ENCODE data around the gene ZSWIM1.
"Not testable (repeated sequence)": the region's sequence is repeated elsewhere in the genome, so short reads cannot be mapped to it uniquely, and the experiment has no call there.

ZSWIM1 gene

GRCh38 chr20:45857114-45857881 lies 23.7 kb upstream of the ZSWIM1 start, which contains the start of the genes ACOT8 and ZSWIM3:
ACOT8 (minus strand) TSS chr20:45857392; CDS start chr20:45857315, 77 bp downstream.
ZSWIM3 (plus strand) TSS chr20:45857614; CDS start chr20:45857826, 212 bp downstream.
- DNase-seq (ENCODE audit: low read depth in 3 of 3): peak; percentile 56 to 90 (median 81)

- no peak for DNase-seq (ENCODE audit: low read depth in 3 of 3)
Observed at GRCh38 chr20:45857882-45858216, 23.2 kb upstream of the ZSWIM1 start.

DNA sequence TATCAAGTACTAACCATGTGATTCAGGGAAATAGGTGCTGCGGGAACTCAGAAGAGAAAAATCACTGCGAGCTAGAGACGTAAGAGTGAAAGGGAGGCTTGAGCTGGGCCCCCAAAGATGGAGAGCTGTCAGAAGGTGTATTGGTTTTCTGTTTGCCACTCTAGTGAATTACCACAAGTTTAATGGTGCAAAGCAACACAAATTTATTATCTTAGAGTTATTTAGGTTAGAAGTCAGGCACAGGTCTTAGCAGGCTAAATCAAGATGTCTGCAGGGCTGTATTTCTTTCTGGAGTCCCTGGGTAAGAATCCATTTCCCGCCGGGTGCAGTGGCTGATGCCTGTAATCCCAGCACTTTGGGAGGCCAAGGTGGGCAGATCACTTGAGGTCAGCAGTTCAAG lies 21.1 kb upstream of the ZSWIM1 start:
- DNase-seq (ENCODE audit: low read depth in 3 of 3): no peak

DNA sequence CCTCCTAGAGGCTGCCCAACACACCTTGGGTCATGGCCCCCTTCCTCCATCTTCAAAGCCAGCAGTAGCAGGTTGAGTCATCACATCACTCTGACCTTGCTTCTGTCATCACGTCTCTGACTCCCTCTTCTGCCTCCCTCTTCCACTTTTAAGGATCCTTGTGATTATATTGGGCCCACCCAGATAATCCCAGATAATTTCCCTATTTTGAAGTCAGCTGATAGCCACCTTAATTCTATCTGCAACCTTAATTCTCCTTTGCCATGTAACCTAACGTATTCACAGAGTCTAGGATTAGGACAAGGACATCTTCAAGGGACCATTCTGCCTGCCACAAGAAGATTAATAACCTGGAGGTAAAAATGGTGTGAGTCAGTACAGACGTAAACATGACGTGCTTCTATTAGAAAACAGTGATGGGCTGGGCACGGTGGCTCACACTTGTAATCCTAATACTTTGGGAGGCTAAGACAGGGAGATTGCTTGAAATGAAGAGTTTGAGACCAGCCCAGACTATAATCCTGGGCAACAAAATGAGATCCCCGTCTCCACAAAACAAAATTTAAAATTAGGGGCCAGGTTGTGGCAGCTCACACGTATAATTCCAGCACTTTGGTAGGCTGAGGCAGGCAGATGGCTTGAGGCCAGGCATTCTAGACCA lies 20.3 kb upstream of the ZSWIM1 start:
- DNase-seq (ENCODE audit: low read depth in 3 of 3): no peak

DNA sequence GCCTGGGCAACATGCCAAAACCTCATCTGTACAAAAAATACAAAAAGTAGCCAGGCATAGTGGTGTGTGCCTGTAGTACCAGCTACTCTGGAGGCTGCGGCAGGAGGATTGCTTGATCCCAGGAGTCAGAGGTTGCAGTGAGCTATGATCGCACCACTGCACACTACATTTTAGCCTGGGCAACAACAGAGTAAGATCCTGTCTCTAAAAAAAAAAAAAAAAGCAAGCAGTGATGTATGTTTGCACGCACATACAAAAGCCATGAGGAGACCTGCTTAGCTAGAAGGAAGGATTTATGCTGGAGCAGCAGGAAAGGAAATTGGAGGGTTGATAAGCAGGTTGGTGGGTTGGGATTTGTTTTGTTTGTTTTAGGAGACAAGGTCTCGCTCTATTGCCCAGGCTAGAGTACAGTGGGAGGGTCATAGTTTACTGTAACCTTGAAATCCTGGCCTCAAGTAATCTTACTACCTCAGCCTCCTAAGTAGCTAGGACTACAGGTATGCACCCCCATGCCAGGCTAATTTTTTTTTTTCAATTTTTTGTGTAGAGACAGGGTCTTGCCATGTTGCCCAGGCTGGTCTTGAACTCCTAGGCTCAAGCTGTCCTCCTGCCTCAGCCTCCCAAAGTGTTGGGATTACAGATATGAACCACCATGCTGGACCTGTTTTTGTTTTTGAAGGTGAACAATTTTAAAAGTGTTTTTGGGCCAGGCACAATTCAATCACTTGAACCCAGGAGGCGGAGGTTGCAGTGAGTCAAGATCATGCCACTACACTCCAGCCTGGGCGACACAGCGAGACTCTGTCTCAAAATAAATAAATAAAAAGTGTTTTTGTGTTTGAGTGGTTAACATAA lies 19.6 kb upstream of the ZSWIM1 start:
- DNase-seq (ENCODE audit: low read depth in 3 of 3): no peak

- DNase-seq (ENCODE audit: low read depth in 3 of 3): no peak
Observed at GRCh38 chr20:45863543-45864470, 17.2 kb upstream of the ZSWIM1 start.

GRCh38 chr20:45866454-45866853 lies 14.6 kb upstream of the ZSWIM1 start:
- DNase-seq (ENCODE audit: low read depth in 3 of 3): no peak

DNA sequence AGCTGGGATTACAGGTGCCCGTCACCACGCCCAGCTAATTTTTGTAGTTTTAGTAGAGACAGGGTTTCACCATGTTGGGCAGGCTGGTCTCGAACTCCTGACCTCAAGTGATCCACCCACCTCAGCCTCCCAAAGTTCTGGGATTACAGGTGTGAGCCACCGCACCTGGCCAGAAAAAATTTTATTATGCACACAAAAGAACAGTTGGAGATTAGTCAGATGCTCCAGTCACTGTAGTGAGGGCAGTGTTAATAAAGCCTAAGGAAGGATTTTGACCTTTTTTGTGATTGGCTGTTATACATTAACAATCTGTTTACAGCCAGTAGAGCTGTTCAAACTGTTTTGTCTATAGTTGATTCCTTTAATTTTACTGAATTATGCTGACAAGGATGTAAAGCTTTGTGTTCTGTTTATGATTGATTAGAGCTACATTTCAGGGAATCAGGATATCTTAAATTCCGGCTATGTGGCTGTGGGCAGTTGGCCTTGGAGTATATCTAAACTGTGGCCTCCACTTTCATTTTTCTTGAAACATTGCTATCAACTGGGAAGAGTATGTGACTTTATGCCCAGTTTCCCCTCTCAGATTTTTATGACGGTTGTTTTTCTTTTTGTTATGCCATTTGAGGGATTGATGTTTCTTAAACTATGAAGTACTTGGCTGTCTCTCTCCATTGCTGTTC lies 13.8 kb upstream of the ZSWIM1 start:
- DNase-seq (ENCODE audit: low read depth in 3 of 3): no peak

GRCh38 chr20:45867819-45868176 lies 13.2 kb upstream of the ZSWIM1 start:
- DNase-seq (ENCODE audit: low read depth in 3 of 3): no peak

GRCh38 chr20:45872626-45873025 lies 8.4 kb upstream of the ZSWIM1 start:
- no peak for DNase-seq (ENCODE audit: low read depth in 3 of 3)

DNA sequence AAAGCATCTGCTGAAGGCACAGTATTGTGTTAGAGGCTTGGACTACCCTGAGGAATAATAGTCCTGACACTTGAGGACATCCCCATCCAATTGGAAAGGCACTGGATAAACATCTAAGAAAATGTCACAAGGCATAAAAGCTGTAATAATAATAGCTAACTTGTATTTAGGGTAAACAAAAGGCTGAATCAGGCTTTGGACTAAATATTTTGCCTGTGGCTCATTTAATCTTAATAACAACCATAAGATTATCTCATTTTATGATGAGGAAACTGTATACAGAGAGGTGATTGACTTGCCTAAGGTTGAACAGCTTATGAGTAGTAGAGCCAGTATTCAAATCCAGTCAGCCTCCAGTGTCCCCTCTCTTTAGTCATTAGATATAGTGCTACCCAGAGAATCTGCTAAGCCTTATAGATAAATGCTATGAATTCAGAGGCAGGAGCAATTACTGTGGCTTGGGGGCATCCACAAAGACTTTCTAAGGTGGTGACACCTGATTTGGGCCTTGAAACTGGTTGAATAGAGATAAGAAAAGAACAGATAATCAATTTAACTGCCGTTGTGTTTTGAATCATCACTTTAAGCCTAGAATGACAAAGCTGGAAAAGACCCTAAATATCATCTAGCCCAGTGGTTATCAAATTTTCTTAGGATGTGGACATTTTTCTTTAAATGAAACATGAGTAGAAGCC lies 7.5 kb upstream of the ZSWIM1 start:
- DNase-seq (ENCODE audit: low read depth in 3 of 3): no peak

DNA sequence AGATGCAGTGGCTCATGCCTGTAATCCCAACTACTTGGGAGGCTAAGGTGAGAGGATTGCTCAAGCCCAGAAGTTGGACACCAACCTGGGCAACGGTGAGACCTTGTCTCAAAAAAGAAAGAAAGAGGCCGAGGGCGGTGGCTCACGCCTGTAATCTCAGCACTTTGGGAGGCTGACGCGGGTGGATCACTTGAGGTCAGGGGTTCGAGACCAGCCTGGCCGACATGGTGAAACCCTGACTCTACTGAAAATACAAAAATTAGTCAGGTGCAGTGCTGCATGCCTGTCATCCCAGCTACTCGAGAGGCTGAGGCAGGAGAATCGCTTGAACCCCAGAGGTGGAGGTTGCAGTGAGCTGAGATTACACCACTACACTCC lies 6.9 kb upstream of the ZSWIM1 start:
- not testable (repeated sequence) for DNase-seq (ENCODE audit: low read depth in 3 of 3)

DNA sequence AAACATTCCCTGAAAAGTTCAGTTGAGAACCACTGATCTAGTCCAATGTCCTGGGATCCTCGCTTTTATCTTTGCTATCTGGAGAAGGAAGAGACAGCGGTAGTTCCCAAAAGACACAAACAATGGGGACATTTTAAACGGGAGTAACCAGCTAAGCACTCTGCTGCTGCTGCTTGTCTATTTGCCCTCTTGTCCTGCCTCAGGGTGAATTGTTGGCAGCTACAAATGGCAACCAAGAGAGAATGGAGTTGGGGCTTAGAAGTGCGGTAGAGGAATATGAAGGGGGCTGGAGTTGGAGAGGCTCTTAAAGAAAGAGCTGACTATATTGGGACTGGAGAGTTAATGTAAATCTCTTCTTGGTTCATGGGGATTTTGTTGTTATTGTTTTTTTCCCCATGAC lies 6.5 kb upstream of the ZSWIM1 start:
- DNase-seq (ENCODE audit: low read depth in 3 of 3): no peak

GRCh38 chr20:45878076-45878761 lies 2.8 kb upstream of the ZSWIM1 start:
- no peak for DNase-seq (ENCODE audit: low read depth in 3 of 3)

GRCh38 chr20:45882469-45883099 lies 1.6 kb downstream of the ZSWIM1 start:
- no peak for DNase-seq (ENCODE audit: low read depth in 3 of 3)

DNA sequence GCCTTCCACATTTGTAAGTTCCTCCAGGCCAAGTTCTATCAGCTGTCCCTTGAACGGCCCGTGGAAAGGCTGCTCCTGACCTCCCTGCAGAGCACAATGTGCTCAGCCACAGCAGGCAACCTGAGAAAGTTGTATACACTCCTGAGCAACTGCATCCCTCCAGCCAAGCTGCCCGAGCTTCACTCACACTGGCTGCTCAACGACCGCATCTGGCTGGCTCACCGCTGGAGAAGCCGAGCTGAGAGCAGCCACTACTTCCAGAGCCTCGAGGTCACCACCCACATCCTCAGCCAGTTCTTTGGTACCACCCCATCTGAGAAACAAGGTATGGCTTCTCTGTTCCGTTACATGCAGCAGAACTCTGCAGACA lies 2.1 kb downstream of the ZSWIM1 start:
- DNase-seq (ENCODE audit: low read depth in 3 of 3): no peak

GRCh38 chr20:45886590-45887345 lies 5.7 kb downstream of the ZSWIM1 start:
- DNase-seq (ENCODE audit: low read depth in 3 of 3): no peak

DNA sequence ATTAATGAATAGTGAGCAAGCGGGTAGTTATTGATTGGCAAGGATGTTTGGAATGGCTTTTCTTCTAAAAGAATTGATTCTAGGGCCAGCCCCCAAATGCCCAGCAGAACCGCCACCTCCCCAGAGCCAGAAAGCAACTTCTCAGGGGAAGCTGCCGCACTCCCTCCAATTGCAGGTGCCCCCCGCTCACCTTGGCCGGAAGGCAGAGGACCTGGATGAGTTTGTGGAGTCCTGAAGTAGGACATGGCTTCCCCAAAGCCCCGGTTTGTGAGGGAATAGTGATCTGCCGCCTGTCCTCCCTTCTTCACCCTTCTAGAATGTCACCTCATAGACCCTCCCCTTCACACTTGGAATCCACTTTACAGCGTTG lies 6.3 kb downstream of the ZSWIM1 start, which contains the start of gene SPATA25:
TSS of gene SPATA25 (minus strand) at position 277 of the 370 bp plus-strand sequence. CDS start at position 245, 32 bp downstream.
- no peak for DNase-seq (ENCODE audit: low read depth in 3 of 3)
